GM21423 (cell line): Measurements from ENCODE around the gene NDRG4.
A peak's percentile ranks its signal among the peaks of the same experiment; 100 is the strongest.

ENCODE experiments used
- ATAC-seq: cut with Tn5 transposase; IDR thresholded peaks from one replicate; pipeline ENCODE4 v1.9.1; 2021; ENCODE audit warnings: mild to moderate bottlenecking, moderate library complexity; ENCODE audit not compliant: unreplicated experiment

NDRG4 gene

DNA sequence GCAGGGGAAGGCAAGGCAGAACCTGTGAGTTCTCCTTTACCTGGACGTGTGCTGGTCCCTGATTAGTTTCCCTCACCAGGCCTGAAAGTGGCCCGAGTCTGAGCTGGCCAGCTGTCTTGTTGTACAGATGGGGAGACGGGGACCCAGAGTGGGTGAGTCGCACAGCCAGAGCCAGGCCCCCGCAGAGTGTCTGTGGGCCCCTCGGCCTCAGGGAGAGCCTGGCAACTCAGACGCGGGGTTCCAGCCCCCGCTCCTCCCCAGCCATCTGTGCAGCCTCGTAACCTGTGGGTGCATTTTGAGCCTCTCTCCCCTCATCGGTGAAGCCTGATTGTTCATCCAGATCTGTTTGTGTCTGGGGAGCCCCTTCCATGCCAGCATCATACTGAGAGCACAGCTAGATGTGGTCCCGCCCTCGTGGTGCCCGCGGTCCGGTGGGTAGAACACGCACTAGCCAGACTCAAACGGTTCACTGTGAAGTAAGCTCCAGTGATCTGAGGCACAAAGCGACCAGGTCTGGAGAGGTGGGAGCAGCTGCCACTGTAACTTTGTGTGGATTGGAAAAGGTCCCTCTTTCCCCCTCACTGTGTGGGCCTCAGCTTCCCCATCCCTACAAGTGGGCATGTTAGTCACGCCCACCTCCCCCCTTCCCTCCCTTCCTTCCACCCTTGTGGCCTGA is 6.0 kb upstream of the NDRG4 start:
- ATAC-seq = no peak

DNA sequence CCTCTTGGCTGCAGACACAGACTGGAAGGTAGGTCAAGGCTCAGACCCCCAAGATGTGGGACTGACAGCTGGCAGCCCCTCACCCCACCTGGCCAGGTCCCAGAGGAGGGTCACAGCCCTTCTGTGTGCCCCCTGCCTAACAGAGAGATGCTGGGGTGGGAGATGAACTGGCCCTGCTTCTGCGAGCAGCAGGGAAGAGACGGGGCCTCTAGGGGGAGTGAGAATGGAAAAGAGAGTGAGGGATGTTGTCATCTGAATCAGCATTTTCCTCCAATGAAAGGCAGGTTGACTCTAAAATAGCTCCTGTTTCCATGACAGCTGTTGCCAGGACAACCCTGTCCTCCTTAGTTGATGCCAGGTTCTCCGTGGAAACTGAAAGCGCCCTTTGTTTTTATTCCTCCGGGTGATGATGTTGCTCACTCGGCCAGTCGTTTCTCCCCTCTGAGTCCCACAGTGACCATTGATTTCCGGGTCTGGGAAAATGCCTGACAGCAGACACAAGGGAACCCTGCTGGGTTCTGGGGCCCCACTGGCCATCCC is 4.9 kb upstream of the NDRG4 start:
- peak; percentile 64 for ATAC-seq

- ATAC-seq = no peak
Observed at GRCh38 chr16:58495521-58496331, 4.2 kb upstream of the NDRG4 start.

DNA sequence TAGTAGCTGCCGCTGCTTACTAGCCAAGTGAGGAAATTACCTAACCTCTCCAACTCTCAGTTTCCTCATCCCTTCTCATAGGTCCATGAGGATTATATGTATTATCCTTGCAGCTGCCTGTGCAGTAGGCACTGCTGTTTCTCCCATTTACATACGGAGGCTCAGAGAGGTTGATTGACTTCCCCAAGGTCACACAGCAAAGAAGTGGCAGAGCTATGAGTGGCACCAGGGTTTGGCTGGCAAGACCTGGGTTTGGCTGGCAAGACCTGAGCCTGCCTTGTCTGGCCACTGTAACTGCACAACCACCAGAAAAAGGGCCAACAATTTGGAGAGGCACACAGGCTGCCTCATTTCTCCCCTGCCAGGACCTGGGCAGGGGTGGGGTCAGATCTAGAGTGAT is 2.5 kb upstream of the NDRG4 start:
- ATAC-seq = no peak

DNA sequence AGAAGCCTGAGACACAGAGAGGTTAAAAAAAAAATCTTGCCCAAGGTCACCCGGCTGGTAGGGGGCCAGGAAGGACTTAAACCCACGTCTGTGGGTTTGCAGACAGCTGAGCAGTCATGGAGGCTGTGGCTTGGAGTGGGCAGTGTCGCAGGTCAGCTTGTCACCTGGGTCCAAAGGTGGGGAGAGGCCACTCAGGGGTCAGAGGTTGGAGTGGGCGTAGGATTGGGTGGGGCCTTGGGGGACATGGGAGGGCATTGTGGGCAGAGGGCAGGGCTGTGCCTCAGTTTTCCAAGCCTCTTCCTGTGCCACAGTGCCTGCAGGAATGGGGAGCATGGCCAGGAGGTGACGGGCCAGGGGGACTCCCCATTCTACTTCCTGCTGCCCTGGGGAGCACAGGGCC is 2.0 kb upstream of the NDRG4 start:
- ATAC-seq = no peak

- ATAC-seq = no peak
Observed at GRCh38 chr16:58498341-58499091, 1.4 kb upstream of the NDRG4 start.

GRCh38 chr16:58499092-58499511 is 841 bp upstream of the NDRG4 start:
- ATAC-seq = no peak

- no peak for ATAC-seq
Observed at GRCh38 chr16:58500430-58501241, 693 bp downstream of the NDRG4 start.

GRCh38 chr16:58501242-58502131 is 1.5 kb downstream of the NDRG4 start:
- no peak for ATAC-seq

DNA sequence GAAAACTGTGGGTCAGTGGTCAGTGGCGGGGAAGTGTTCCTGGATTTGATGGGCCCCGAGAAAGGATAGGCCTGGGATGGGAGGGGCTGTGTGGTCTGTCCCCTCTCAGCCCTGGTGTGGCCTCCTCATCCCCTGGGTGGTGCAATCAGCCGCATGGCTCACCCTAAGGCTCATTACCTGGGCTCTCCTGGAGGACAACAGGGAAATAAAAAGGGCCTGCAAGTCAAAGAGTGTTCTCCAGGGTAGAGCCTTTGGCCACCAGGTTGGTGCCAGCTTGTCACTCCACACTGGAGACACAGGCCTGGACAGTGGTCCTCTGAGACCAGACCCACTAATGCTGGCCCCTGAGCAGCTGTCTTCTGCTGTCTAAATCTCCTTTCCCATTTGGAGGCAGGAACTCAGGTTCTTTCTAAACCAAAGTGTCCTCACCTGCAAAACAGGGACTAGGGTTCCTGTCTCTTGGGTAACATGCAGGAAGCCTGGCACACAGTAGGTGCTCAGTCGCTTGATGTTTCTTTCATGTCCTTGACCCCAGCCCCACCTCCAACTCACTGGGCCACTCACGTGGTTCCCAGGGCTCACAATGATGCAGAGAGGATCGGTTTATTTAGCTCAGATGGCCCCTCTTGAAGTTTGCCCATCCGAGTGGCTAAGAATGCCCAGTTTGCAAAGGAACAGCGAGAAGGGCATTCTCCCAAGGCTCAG is 2.4 kb downstream of the NDRG4 start:
- no peak for ATAC-seq

GRCh38 chr16:58503166-58503862 is 3.4 kb downstream of the NDRG4 start:
- no peak for ATAC-seq

GRCh38 chr16:58503863-58504688 is 4.1 kb downstream of the NDRG4 start:
- ATAC-seq = no peak

DNA sequence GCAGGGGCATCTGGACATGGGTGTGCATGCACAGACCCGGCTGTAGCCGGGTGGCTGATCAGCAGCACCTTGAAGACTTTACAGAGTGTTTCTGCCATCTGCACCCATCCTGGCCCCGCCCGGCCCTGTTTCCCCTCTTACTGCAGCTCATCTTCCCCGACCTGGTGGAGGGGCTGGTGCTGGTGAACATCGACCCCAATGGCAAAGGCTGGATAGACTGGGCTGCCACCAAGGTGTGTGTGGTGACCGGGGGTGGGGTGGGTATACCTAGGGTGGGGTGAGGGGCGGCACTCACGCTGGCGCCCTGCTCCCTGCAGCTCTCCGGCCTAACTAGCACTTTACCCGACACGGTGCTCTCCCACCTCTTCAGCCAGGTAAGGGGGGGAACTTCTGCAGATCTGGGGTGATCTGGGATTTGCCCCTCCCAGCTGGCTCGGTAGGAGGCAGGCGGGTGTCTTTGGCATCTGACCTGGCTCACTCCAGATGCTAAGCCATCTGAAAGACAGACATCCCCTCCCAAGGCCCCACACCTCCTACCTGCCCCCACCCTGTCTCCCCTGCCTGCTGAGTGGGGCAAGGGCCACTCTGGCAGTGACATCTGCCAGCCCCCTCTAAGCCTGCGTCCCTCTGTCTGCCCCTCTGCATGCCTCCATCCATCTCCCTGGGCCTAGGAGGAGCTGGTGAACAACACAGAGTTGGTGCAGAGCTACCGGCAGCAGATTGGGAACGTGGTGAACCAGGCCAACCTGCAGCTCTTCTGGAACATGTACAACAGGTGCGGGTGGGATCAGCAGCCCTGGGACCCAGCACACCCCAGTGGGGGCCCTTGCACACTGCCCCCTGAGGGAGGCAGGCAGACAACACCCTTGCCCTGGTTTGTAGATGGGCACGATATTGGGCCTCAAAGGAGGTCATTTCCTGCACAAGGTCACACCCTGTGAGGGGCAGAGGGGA is 6.6 kb downstream of the NDRG4 start:
- no peak for ATAC-seq

DNA sequence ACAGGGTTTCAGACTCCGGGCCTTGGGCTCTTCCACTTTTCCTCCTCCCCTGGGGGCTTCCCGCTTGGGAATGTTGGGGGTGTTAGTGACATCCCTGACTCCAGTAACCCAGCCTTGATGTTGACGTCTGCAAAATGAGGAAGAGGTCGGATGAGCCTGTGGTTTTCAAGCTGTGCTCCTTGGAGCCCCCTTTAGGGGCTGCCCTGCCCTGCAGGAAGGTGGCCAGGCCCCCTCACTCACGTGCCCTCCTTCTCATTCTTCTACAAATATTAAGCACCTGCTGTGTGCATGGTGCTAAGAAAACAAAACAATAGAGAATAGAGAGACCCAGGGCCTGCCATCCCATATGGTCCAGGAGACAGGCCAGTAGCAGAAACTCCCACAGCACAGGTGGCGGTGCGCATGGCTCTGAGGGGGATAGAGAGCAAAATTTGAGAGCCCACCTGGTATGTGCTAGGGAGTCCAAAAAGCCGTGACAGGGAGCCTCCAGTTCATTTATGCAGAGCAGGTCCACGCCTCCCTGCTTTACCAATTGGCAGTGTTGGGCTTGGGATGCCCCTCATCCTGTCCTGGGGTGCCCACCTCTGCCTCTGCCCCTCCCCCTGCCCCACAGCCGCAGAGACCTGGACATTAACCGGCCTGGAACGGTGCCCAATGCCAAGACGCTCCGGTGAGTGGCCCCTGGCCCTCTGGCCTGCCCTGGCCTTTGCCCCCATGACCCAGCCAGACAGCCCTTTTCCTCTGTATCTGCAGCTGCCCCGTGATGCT is 7.4 kb downstream of the NDRG4 start:
- no peak for ATAC-seq

DNA sequence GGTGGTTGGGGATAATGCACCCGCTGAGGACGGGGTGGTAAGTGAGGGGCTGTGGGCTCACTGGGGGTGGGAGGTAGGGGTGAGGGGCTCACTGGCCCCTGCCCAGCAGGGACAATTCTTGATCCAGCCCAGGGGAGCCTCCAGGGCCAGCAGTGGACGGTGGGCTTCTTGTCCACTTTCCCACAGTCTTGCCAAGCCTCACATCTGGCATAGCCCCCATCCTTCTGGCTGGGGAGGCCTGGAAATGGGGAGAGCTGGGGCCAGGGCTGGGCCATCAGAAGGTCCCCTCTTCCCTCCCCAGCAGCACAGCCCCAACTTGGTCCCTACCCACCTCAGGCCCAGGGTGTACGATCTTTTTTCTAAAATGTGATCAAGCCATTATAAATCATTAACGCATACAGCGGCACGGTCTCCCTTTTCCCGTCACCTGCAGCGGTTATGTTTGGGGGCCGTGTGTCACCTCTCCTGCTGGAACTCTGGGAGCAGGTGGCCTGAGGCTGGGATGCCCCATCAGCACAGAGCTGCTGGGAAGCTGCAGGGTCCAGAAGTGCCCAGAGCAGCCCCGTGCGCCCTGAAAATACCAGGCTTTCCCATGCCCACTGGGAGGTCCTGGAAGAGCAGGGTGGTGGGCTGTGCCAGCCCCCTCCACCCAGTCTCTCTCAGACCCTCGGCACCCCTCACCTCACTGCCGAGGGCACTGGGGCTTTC is 8.2 kb downstream of the NDRG4 start:
- ATAC-seq = no peak
